ENCODE data around the gene CD164L2.
A peak's percentile ranks its signal among the peaks of the same experiment; 100 is the strongest.

Gene CD164L2

GRCh38 chr1:27332536-27333281 is 50.4 kb downstream of the CD164L2 start:
- Mint-ChIP-seq H3K9me3 (no peaks in the 10 kb centered on the region), H3K4me3 (no peak overlapping the region)
- TF ChIP-seq CTCF (IDR thresholded peaks at IDR 0.05; ENCODE audit: unreplicated experiment in 3 of 3): peak; percentile 77 to 84 (median 78)

GRCh38 chr1:27331922-27332321 is 51.2 kb downstream of the CD164L2 start:
- Mint-ChIP-seq H3K4me3 (no peak overlapping the region), H3K4me1 (peaks cover 7% of the 10 kb centered on the region), H3K27ac (no peak overlapping the region), H3K36me3 (ENCODE audit: low read depth) (peaks cover 55% of the 10 kb centered on the region), H3K27me3 (ENCODE audit: low read depth) (no peaks in the 10 kb centered on the region), H3K9me3 (no peaks in the 10 kb centered on the region)
- no peak for TF ChIP-seq CTCF (IDR thresholded peaks at IDR 0.05; ENCODE audit: unreplicated experiment in 3 of 3)

More at GRCh38 chr1:27332536-27333281, 50.4 kb downstream of the CD164L2 start:
- H3K36me3 Mint-ChIP-seq (ENCODE audit: low read depth): peaks cover 56% of the 10 kb centered on the region
- no peak overlapping the region for H3K27ac Mint-ChIP-seq
- no peaks in the 10 kb centered on the region for H3K27me3 Mint-ChIP-seq (ENCODE audit: low read depth)
- H3K4me1 Mint-ChIP-seq: peaks cover 5% of the 10 kb centered on the region

- no peak for TF ChIP-seq CTCF (IDR thresholded peaks at IDR 0.05; ENCODE audit: unreplicated experiment in 3 of 3)
- Mint-ChIP-seq H3K4me1 (peaks cover 12% of the 10 kb centered on the region), H3K27ac (no peak overlapping the region), H3K4me3 (no peak overlapping the region), H3K36me3 (ENCODE audit: low read depth) (peaks cover 51% of the 10 kb centered on the region), H3K9me3 (no peaks in the 10 kb centered on the region), H3K27me3 (ENCODE audit: low read depth) (no peaks in the 10 kb centered on the region)
These were observed 51.7 kb downstream of the CD164L2 start for GRCh38 chr1:27331426-27331825.

GRCh38 chr1:27330786-27331185 is 52.3 kb downstream of the CD164L2 start:
- Mint-ChIP-seq H3K4me3 (no peak overlapping the region), H3K9me3 (no peaks in the 10 kb centered on the region), H3K27ac (no peak overlapping the region), H3K4me1 (peaks cover 17% of the 10 kb centered on the region), H3K27me3 (ENCODE audit: low read depth) (no peaks in the 10 kb centered on the region), H3K36me3 (ENCODE audit: low read depth) (peaks cover 49% of the 10 kb centered on the region)
- TF ChIP-seq CTCF (IDR thresholded peaks at IDR 0.05; ENCODE audit: unreplicated experiment in 3 of 3): no peak
